Femur (tissue), 1 donor: ENCODE data around the gene USP13.

ENCODE experiments used
- DNase-seq: peaks from one replicate; pipeline ENCODE4 v3.0.0-alpha.2; 2017

USP13 gene

DNA sequence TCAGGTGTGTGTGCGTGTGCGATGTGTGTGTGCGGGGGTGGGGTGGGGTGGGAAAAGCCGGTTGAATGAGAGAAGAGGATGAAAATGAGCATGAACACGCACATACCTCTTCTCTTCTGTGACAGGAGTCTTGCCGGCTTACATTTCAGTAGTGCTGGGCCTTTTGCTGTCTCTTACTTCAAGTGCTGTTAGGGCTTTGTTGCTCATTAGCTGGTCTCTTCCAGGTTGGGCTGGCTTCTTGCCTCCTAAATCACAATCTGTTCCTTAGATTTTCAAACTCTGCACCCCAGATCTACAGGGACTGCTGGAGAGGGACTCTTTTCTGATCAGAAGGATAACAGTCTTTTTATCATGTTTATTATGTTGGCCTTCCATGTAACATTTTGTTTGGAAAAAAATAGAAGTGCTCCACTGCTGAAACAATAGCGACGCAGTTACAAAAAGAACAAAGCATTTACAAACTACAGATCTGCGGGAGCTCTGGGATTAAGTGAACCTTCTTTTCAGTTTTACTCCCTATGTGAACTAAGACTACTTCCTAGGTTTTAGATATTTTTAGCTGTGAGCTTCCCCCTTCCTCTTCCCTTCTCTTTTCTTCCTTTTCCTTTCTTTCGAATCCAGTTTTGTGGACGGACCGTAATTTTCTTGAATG is 48.5 kb downstream of the USP13 start:
- no peak for DNase-seq

DNA sequence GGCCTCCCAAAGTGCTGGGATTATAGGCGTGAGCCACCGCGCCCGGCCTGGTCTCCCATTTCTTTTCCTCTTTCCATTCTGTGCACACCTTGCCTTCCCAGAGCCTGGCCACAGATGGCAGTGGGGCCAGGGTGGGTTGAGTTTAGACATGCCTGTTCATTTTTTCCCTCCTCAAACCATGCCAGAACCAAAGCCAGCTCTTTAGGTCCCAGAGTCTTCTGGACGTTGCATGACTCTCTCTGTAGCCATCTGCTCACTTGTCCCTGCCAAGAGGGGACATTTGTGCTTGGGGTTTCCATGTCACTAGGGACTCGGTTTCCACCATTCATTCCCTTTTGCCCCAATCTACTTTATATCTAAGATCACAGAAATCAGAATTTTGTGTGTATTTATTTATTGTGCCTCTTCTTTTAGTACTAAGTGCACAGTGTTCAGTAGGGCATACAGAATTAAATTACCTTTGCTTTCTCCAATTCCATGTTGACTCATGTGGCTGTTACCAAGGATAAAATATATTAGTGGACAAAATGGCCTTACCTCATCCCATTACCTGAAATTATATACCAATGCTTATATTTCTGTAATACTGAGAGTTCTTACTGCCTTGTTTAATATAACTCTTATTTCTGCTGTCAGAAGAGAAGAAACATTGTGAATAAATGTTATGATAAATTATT is 49.6 kb downstream of the USP13 start:
- DNase-seq, result no peak

DNA sequence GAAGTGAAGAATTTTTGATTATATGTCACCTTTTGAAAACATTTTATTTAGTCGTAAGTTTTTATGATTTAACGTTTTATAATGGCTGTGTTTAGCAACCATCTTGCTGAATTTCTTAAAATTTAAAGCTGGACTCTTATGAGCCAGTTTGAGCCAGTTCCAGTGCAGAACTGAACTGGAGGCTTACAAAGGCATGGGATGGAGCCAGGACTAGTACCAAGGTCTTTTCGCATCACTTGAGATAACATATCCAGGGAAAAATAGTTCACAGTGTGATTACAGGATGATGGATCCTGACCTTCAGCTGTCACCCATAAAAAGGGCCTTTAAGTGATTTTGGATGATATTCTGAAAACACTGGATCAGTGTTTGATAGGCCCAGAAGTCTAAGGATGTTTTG is 51.0 kb downstream of the USP13 start:
- DNase-seq, result no peak

DNA sequence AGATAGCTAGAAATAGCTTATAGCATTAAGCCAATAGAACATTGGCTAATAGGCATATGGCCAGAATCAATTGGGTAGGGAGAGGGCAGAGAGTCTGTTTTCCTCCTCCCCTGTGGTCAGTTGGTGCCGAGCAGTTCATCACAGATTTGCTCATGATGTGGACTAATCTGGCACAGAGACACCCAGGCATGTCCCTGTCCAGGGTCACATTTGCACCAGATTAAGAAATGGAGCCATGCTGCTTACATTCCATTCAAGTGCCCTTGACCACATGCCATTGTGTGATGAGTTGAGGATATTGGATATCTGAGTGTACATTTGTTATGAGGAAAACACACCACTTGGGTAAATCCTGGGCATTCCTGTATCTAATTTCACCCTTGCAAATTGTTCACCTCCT is 53.4 kb downstream of the USP13 start:
- no peak for DNase-seq

DNA sequence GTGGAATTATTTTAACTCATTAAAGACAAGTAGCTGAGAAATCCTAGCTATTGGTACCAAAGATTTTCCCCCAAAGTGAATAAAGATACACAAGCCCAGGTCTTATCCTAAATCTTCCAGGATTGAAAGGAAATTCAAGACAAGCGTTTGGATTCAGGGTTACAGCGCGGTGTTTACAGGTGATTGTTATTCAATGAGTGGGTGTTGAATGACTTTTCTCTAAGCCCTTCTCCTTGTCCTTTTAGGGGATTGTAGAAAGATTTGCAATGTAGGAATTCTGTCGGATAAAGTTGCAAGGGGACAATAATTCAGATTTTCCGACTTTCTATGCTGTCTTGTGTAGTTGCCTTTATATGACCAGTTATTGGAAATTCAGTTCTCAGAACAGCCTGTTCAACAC is 57.2 kb downstream of the USP13 start:
- no peak for DNase-seq

DNA sequence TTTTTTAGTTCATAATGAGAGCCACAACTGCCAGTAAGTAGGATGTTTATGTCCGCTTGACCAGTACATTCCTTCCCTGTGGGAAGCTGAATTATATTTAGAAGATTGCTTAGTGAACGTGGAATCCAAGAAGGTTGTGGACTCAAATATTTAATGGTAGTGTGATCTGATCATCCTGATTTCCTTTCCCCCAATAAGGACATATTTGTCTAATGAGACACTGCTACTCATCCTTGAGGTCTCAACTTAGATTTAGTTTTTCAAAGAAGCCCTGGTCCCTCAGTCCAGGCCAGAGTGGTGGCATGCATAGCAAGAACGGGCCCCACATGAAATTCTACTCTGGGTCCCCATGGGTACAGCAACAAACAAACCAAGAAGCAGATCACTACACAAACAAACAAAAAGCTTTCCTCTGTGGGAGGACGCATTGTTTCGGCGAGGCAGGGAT is 60.8 kb downstream of the USP13 start:
- no peak for DNase-seq

DNA sequence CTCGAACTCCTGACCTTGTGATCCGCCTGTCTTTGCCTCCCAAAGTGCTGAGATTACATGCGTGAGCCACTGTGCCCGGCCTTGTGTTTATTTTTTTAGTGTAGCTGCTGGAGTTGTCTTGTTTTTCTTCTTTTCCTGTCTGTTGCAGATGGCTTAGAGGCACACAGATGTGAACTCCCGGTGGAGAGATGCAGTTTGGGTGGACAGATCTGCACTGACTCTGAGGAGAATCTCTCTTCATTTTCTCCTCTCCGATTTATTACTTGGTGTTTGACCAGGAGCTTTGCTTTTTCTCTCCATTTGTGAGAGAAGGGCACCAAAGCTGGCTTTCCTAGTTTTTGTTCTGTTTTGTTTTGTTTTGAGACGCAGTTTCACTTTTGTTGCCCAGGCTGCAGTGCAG is 62.7 kb downstream of the USP13 start:
- no peak for DNase-seq

DNA sequence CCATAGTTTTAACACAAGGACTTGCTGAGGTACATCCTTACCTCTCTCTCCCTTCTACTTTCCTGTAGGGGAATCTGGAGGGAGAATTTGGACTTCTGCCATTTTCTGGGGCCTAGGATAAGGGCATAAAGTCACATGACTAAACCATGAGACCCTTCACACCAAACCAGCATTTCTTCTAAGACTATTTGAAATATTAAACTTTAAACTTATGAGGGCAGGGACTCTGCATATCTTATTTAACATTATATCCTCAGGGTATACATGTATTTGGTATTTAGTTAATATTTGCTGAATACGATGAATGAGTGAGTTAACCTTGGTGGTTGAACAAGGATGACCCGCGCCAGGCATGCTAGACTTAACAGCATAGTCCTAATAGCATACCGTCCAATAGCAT is 63.4 kb downstream of the USP13 start:
- DNase-seq, result no peak

DNA sequence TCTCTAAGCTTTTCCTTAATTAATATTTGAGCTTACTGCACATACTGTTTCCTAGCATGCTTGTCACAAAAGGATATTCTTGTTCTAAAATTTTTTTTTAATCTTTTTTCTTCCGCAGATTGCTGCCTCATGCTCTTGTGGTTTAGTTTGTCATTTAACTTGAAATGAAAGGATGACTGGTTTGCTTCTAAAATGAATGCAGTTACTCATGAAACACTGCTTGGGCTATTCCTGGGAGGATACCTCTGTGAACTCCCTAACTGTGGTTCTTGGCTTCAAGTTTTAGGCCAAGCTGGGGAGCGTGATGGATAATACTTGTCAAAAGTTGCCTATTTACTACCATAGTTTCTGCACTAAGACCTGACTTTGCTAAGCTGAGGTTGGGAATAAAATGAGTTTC is 64.0 kb downstream of the USP13 start:
- peak; percentile 28 for DNase-seq

DNA sequence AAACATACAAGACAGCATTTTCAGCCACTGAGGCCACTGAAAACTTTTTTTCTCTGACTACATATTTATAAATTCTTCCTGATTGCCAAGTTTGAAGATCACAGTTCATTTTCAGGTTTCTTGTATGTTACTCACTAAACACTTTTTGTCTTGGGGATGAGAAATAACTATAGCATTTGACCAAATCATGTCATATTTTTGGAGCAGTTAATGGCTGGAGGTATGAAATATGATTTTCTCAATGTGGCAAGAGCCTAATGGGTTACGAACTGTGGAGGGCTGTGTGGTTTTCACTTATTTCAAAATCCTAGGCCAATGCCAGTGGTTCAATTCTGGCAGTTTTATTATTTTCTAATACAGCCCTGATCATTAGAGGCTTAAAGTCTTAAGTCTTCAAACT is 64.4 kb downstream of the USP13 start:
- DNase-seq, result no peak

DNA sequence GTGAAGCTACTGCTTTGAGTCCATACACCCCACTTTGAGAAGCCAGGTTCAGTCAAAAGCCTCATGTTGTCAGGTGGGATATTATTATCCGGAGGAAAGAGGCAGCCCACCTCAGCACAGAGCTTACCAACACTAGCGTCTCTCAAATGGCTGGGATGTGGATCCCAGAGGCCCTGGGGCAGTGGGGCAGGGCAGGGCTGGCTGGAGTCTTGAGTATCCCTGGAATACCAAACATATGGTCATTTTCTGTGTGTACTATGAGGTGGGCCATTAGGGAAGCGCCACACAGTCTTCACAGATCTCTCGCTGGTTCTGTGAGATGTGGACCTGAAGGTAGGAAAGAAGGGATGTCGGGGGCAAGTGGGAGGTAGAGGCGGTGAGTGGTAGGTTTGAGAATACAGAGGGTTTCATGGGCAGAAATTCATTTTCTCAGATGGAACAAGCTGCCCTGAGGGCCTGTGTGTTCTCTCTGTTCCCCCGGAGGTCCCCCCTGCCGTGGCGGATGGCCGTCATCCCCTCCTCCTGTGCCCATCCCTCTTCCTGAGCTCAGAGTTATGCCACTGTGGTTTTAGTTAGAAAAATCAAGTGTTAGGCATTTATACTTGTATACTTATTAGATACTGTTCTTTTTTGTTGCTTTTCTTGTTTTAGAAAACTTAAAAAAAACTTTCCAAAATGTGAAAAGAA is 66.4 kb downstream of the USP13 start:
- DNase-seq, result no peak

DNA sequence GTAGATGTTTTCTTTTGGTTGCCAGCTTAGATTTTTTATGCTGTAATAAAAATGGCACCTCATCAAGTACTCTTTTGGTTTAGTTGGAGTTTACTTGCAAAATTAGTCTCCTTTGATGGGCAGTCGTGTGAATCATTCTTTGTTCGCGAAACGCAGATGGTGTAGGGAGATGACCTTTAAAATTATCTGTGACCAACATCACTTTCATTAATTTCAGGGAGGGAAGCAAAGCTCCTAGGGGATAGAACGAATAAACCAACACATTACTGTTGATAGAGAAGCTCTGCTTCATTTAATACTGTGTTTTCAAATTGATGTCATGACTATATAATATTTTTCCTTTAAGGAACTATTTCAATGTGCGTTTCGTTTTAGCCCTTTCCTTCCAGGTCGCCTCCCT is 67.4 kb downstream of the USP13 start:
- DNase-seq, result no peak

DNA sequence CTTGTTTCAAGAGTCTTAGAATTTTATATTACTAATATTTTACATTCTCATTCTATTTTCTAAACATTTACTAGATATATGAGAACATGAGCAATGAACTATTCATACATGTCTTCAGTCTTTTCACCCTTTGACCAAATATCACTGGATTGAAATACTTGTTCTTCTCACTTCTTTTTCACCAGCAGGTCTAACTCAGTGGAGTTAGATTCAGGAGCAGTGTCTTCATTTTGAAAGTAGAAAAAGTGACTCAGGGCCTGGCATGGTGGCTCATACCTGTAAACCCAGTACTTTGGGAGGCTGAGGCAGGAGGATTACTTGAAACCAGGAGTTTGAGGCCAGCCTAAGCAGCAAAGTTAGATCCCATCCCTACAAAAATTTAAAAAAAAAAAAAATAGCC is 70.8 kb downstream of the USP13 start:
- no peak for DNase-seq

DNA sequence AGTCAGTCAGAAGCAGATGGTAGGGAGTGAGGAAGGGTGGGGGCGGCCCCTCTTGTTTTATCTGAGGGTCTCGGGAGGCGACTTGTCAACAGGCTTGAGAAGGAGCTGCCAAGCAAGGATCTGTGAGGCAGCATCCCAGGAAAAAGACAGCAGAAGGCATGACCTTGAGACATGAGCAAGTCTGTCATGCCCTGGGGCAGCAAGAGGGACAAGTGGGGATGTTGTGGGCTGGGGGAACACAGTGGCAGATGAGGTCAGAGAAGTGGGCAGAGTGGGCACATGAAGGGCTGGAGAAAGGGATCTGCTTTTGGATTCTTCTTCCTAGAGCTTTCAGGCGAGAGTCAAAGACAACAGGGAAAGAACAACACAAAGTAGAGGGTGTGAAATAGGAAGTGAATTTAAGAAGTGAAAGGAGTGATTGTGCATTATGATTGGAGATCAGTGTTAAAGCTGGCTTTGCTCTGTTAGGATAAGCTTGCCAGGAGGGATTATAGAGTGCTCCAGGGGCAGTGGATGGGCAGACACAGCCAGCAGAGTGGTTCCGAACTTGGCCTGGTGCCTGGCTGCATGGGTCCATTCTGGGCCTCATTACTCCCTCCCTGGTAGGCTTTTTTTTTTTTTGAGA is 73.3 kb downstream of the USP13 start:
- no peak for DNase-seq

DNA sequence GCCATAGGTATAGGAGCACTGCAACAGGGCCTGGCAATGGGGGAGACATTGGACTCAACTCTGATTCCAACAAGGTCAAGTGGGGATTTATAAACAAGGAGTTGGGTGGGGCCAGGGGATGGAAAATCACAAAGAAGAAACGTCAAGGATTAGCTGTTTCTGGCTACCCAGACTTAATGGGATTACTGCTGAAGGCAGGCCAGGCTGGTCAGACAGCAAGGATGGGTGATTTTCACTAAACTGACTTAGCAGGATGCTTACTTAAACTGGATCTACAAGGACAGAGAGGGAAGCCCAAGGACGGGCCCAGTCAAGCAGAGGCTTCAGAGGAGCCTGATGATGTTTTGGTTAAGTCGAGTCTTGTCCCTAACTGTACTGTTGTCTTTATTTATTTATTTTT is 76.2 kb downstream of the USP13 start:
- DNase-seq, result no peak

DNA sequence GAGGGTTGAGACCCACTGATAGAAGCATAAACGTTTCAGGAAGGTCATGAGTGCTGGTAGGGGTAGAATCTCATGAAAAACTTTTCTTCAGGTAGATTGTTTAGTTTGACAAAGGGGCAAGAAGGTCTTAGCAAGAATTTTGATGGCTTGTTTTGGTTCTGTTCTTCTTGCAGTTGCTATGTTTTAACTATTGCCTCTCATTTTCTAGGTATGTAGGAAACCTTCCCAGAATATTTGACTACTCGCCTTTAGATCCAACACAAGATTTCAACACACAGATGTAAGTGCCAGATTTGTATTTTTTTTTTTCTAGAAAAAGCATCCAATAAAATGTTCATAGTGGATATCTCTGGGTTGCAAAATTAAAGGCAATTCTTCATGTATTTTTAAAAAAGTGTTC is 77.1 kb downstream of the USP13 start:
- DNase-seq, result no peak

DNA sequence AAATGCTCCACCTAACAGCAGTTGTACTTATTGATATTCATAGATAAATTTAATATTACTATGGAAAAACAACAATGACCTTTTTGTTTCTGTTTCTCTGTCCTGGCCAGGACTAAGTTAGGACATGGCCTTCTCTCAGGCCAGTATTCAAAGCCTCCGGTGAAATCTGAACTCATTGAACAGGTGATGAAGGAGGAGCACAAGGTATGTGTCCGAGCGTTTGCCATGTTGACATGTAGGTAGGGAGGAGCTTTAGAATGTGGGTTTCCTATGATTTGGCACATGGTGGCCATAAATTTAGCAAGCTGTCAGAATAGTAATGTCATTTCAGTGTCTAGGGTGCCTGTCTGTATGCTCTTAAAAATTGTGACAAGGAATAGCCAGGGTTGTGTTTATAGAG is 77.7 kb downstream of the USP13 start:
- DNase-seq, result no peak

DNA sequence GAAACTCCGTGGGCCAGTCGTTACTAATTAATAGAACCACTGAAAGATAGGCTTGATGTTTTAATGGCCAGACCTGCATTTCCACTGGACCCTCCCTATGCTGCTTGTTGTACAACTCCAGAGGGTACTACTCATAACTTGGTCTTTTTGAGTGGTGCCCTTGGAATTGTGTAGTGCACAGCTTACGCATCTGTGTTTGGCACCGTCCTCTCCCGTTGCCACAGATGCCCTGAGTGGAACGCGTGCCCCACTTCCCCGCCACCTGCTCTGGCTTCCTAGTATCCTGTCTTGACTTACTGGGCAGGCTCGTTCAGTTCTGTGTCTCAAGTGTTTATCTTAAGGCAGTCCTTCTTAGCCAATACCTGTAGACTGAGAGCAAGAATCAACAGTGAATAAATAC is 78.7 kb downstream of the USP13 start:
- no peak for DNase-seq

DNA sequence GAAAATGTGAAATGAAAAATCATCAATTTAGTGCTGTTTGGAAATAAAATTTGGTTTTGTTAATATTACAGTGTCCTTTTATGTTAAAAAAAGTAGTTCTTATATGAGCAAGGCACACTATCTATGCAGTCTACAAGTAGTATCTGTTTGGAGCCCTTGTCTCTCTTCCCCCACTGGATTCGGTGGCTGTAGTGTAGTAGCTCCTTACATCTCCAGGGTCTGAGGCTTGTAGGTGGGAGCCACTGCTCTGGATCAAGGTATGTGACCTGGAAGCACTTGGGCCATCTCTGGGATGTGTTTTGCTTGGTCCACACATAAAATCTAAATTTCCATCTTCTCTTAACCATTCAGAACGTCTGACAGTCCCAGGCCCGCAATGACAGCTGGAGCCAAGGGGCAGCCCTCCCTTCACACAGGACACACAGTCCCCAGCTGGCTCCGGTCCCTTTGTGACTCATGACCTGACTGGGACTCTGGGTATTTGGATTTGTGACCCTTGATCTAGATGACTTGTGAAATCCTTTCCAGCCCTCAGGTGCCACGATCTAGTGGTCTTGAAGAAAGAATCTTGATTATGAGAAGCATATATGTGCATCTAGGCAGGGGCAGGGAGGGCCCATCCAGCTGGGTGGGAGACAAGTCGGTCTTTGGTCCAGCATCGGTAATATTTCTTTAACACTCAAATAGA is 80.0 kb downstream of the USP13 start:
- DNase-seq, result no peak

DNA sequence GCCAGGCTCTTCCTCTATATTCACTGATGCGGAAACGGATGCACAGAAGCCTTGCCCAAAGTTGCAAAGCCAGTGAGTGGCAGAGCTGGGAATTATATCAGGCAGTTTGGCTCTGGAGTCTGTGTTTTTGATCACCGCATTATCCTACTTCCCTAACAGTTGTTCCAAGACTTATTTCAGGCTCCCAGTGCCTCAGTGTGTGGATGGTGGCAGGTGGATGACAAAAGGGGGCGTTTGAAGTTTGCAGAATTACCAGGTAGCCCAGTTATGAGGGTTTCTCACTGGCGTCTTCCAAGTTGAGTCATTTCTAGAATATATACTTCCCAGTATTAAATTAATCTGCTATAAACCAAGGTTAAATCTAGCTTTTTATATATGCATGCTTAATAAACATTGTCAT is 81.0 kb downstream of the USP13 start:
- DNase-seq, result no peak

DNA sequence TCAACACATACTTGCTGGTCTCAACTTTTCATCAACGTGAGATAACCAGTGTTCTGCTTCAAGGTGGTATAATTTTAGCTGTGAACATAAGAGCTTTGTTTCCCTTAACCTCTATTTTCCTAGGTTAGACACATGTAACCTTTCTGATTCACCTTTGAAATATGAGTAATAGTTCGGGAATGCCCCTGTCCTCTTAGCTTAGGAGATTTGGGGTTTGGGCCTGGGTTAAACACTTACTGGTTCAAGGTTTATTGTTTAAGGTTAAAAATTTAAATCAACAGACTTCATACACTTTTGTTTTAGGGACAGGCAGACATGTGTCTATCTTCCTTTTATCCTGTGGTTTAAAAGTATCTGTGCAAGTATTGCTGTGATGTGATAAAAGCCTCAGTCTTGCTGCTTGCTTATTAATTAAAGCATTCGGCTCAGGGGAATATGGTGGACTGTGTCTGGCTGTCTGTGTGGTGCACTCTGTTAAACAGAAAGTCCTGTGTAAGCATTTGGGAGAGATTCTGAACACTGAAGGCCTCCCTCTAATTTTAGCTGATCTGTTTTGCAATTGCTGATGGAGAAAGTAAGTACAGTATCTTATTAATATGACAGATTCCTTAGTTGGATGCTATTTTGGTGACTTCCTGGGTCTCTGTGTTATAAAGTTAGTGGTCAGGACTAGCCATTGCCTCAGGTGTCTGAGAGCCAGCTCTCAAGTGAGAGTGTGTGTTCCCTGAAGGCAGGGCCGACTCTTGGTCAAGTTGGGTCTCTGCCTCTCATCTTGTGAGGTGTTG is 81.8 kb downstream of the USP13 start:
- no peak for DNase-seq

DNA sequence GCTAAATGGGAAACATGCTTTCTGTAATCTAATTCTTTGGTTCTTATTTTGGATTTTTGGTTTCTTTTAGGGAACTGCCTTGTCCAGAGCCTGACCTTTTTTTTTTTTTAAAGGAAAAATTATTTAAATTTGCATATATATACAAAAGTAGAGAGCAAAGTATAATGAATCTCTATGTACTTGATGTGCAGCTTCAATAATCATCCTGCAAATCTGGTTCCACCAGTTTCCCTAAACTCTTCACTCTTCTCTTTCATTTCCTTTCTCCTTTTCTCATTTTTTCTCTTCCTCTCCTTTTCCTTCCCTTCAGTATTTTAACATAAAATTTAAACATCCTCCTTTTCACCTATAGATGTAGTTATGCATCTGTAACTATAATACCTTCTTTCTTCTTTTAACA is 82.5 kb downstream of the USP13 start:
- DNase-seq, result no peak

DNA sequence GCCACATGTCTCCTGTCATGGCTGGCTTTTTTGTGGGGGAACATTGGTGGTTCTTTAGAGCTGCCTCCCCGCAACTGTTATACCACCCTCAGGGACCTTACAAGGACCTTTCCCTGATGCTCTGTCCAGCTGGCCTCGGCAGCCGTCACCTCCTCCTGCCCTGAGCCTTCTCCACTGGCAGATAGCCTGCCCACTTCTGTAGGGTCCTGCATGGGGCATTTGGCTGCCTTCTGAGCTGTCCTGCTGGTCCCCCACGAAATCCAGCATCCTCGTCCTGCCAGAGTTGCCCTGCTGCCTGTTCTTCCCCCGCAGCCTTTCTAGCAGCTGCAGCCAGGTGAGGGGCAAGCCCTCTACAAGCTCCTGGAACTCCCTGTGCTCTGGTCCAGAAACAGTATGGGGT is 86.2 kb downstream of the USP13 start:
- no peak for DNase-seq
